EL (cell line): ENCODE data around the gene CCDC117.

Experiments
- DNase-seq: peaks from one replicate; pipeline ENCODE4 v3.0.0-alpha.2; 2016

Gene CCDC117

DNA sequence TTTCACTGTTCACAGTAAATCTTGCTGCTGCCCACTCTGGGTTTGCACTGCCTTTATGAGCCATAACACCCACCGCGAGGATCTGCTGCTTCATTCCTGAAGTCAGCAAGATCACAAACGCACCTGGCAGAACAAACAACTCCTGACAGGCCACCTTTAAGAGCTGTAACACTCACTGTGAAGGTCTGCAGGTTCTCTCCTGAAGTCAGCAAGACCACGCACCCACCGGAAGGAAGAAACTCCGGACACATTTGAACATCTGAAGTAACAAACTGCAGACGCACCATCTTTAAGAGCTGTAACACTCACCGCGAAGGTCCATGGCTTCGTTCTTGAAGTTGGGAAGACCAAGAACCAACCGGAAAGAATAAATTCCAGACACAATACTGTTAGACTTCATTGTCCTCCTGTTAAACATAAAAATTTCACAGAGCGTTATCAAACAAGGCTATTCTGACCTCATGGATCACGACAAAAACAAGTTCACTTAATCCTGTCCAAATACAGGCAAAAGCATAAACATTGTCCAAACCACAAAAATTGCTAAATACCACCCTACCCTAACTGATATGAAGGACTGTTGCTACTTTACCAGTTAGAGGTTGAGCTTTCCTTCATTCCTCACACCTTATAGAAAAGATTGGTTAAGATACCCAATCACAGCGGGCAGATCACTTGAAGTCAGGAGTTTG is 3.0 kb upstream of the CCDC117 start:
- DNase-seq, result no peak

DNA sequence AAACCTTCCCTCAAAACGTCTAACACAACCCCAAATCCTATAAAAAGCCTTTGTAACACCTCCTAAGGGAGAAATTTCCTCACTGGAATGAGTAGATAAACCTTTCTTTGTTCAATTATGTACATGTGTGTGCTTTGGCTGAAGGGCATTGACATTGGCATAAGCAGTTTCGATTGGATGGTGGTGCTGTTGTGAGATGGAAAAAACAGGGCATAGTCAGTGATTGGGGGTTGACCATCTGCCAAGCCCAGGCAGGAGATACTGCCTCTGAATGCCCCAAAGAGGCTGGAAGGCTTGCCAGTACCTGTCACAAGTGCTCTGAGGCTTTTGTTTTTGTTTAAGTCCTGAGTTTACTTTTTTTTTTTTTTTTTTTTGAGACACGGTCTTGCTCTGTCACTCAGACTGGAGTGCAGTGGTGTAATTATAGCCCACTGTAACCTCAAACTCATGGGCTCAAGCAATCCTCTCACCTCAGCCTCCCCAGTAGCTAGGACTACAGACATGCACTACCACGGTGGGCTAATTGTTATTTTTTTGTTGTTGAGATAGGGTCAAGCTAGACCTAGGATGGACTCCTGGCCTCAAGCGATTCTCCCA is 1.2 kb upstream of the CCDC117 start:
- DNase-seq, result no peak

DNA sequence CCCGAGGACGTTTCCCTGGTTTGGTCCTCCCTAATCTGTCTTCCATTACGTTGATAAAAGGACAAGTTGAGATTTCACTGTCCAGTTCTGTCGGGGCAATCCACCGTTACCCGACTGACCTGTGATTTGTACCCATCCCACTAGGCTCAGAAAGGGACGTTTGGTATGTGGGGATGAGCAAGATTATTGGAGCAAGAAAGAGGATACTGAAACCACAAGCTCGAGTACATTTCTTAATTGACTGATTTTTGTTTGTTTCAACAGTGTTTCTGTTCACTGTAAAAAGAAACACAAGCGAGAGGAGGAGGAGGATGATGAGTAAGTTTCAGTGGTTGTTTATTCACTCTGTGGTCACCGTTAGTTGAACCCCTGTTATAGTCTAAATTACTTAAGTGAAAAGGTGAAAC is 969 bp downstream of the CCDC117 start:
- no peak for DNase-seq

DNA sequence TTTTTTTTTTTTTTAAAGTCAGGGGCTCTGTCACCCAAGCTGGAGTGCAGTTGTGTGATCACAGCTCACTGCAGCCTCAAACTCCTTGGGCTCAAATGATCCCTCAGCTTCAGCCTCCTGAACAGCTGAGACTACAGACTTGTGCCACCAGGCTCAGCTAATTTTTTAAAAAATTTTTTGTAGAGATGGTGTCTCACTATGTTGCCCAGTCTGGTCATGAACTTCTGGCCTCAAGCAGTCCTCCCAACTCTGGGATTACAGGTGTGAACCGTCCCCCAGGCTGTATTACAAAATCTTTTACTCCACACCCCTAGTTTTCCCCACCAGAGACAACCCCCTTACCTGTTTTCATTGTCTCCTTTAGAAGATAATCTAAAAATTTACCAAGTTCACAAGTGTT is 1.9 kb downstream of the CCDC117 start:
- no peak for DNase-seq

DNA sequence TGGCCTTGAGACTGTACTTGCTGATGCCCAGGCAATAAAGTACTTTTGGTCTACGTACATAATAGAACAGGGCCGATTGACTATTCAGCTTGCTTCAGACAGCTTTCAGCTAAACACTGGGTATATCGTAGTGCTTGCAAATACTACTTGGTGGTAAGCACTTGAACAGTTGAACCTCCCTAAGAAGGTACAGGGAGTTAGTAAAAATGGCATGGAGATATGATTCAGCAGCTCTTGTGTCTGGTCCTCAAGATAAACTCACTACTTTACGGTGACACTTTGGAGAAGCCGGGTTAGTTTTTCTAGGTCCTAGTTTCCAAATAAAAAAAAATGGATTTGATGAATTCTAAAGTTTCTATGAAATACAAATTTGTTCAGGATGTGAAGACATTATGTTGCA is 7.3 kb downstream of the CCDC117 start:
- DNase-seq, result no peak

DNA sequence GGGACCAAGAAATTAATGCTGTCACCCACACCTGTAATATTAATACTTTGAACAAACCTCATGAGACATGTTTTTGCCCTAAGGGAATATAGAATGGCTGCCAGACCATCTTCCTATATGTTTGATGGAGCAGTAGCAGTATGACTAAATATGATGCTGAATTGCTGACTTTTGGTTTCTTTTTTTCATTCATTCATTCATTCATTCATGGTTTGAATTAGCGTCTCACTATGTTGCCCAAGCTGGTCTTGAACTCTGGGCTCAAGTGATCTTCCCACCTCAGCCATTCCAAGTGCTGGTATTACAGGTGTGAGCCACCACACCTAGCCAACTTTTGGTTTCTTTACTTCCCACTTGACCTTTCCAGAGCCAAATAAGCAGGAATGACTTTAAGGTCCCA is 7.8 kb downstream of the CCDC117 start:
- DNase-seq, result no peak

DNA sequence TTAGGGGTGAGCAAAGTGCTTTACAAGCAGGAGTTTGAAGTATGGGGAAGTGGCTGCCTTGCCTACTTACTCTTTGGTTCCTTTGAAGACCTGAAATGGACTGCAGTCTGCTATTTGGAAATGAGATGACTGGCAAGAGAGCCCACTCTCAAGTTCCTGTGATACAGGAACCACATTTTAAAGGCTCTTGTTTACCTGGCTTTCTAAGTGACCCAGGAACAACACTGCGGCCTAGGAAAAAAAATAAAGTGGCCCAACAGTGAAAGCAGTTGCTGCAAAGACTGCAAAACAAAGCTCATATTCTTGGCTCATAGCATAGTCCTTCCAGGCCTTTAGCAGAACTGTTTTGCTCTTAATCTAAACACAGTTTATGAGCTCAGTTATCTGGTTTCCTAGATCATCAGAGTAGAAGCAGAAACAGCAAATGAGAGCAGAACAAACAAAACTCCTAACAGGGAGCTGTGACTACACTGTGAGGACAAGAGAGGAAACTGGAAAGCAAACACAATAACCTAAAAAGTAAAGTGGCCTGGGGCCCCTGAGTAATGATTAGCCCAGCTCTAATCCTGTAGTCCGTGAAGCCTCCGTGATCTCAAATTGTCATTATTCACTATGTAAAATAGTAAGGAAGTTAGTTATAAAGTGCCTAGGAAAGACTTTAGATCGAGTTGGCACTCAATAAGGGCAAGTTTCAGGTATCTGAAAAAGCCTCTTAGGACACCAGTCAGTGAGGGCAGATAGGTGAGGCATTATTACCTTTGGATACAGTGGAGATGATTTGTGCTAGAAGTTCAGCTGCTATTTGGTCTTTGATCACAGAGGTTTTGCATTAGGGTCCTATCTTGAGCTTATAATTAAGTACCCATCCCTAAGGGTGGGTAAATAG is 11.5 kb downstream of the CCDC117 start:
- no peak for DNase-seq

DNA sequence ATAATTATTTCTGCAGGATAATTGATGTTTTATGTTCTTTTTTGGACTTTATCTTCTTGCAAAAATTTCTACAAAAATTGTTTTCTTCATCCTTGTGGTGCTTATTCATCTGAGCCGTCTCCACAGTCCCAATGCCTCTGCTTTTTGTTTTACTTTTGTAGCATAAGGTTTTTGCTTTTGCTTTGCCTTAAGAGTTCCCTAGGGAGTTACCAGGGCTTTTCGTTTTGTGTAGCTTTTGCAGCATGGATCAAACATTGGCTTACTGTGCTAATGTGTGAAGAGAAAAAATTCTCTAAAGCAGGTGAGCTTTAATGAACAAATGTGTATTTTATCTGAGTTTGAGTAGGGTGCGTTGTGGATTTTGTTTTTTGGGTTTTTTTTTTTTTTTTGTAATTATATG is 16.1 kb downstream of the CCDC117 start:
- DNase-seq, result no peak

DNA sequence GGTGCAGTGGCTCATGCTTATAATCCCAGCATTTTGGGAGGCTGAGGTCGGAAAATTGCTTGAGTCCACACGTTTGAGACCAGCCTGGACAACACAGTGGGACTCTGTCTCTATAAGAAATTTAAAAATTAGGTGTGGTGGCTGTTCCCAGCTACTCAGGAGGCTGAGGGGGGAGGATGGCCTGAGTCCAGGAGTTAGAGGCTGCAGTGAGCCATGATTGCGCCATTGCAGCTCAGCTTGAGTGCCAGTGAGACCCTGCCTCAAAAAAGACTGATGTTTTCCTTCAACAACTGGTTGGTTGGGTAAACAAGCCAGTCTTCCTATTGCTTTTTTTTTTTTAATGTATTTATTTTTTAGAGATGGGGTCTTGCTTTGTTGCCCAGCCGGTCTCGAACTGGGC is 18.6 kb downstream of the CCDC117 start:
- DNase-seq, result no peak

DNA sequence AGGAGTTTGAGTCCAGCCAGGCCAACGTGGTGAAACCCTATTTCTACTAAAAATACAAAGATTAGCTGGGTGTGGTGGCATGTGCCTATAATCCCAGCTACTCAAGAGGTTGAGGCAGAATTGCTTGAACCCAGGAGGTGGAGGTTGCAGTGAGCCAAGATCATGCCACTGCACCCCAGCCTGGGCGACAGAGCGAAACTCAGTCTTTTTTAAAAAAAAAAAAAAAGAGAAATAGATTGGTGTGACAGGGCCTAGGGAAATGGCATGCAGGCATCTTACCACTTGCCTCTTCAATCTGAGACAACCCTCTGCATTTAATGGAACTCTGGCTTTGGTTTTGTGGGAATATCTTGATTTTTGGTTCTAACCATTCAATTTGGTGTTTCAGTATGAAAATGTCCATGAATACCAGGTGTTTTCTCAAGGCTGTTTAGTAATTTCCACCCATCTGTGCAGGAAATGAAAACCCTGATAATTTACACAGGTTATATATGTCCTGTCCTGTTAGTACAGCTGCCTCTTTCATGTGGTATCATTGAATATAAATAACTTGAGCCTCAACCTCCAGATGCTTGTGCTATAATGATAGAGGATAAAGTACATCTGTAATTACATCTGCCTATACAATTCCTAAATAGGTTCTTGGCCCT is 19.5 kb downstream of the CCDC117 start:
- DNase-seq, result no peak

DNA sequence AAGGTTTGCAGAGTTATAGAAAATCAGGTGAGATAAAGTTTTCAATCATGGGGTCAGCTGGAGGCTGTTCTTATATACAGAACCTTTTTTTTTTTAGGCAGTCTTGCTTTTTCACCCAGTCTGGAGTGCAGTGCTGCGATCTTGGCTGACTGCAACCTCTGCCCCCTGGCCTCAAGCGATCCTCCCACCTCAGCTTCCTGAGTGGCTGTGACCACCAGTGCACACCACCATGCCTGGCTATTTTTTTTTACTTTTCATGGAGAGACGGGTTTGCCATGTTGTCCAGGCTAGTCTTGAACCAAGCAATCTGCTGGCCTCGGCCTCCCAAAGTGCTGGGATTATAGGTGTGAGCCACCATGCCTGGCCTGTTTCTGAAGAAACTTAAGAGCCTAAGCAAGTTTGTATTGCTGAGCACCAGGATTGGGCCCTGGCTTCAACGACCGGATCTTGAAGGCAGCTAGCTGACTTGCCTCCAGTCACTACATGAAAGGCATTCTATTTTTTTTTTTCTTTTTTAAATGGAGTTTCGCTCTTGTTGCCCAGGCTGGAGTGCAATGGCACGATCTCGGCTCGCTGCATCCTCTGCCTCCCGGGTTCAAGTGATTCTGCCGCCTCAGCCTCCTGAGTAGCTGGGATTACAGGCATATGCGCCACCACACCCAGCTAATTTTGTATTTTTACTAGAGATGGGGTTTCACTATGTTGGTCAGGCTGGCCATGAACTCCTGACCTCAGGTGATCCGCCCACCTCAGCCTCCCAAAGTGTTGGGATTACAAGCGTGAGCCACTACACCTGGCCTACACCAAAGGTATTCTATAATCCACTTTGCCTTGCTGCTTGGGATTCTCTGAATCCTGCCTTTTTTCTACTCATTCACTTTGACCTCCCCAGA is 20.2 kb downstream of the CCDC117 start:
- no peak for DNase-seq

DNA sequence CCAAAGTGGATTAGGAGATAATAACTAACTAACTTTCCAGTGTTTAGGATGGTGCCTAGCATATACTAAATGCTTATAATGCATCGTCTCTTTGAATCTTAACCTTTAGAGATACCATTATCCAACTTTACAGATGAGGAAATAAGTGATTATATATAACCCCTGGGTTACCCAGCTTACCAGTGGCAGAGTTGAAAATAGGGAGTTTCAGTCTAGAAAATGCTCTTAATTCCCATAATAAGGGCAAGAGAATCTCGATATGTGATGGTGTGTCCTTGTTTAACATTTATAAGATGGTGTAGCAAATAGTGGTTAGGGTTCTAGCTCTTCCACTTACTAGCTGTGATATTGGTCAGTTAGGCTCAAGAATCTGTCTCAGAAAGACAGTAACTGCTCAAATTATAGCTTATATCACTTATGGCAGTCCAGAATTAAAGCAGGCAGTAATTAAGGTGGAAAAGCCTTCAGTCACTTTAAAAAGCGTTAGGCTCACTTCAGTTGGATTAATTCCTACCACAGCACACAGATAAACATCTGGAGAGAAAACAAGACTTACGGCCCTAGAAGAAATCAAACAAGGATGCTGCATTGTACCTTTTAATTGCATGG is 21.6 kb downstream of the CCDC117 start:
- no peak for DNase-seq

DNA sequence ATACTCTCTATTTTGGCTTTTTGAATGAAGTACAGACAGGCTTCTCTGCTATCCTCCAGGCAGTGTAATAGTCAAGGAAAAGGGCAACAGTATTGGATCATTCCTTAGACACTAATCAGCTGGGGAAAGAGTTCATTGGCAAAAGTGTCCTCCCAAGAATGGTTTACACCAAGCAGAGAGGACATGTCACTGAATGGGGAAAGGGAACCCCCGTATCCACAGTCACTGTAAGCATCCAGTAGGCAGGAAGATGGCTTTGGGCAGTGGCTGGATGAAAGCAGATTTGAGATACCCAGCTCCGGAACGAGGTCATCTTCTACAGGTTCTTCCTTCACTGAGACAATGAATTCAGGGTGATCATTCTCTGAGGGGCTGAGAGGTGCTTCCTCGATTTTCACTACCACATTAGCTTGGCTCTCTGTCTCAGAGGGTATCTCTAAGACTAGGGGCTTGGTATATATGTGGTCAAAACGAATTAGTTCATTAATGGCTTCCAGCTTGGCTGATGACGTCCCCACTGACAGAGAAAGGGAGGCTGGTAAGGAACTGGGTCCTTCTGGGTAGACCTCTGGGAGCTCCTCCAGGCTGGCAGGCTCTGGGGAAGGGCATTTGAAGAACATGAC is 22.7 kb downstream of the CCDC117 start:
- DNase-seq, result no peak

DNA sequence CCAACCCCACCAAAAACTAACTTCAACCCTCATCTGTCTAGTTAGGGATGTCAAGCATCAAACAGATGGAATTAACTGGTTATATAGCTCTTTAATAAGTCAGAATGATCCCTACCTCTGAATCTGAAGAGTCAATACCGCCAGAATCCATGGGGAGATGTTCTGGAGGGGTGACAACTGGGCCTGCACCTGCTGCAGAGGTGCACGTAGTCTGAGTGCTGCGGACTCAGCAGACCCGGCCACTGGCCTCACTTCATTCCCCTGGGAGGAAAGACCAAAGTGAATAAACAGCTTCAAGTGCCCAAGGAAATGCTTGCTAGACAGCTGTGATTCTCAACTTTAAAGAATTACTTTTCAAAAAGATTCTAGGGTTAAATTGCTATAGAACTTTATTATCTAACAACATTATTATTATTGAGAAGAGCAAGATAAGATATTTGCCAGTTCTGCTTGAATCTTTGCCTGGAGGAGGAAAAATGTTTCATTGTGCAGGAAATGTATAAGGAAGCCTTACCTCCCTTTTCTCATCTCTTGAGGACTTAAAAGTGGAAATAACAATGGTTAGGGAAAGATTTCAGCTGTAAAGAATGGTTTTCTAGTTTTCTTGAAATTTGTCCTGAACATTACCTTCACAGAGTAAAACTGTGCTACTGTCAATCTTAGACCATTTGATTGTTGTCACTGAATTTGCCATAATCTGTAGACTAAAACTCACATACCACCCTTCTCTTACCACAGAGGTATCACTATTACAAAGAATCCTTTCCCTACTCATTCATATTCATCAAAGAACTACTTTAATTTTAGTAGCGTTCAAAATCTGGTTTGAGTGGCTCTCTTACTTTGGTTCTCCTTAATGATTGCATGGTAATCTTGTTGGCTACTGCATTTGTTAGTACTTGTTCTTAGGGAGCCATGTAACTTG is 23.7 kb downstream of the CCDC117 start:
- DNase-seq, result no peak

DNA sequence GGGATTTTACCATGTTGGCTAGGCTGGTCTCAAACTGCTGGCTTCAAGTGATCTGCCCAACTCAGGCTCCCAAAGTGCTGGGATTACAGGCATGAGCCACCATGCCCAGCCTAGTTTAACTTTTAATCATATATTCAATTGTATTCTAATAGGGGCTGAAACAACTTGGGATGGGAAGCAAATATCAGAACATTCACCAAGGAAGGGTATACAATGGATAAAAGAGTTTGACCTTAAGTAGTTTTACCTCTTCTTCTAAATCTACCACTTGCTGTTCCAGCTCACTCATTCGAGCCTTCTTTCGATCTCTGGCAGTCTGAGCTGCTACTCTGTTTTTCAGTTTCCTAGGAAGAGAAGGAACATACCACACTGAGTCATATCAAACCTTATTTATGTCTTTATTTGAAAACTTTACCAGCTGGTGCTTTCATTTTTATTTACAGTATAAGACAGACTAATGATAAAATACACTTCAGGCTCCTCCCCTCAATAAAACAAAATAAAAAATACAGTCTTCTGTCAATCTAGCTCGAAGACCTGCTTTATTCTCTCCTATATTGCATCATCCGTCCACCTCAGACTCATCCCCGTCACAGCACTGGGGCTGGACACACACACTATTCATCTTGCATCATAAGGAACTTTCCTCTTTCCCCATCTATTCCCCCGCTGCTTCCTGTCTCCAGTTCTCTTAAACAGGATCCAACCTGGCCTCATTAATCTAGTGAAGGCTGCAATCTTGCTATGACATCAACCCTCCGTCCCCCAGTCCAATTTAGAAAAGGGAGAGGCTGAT is 26.5 kb downstream of the CCDC117 start:
- DNase-seq, result peak; percentile 91

DNA sequence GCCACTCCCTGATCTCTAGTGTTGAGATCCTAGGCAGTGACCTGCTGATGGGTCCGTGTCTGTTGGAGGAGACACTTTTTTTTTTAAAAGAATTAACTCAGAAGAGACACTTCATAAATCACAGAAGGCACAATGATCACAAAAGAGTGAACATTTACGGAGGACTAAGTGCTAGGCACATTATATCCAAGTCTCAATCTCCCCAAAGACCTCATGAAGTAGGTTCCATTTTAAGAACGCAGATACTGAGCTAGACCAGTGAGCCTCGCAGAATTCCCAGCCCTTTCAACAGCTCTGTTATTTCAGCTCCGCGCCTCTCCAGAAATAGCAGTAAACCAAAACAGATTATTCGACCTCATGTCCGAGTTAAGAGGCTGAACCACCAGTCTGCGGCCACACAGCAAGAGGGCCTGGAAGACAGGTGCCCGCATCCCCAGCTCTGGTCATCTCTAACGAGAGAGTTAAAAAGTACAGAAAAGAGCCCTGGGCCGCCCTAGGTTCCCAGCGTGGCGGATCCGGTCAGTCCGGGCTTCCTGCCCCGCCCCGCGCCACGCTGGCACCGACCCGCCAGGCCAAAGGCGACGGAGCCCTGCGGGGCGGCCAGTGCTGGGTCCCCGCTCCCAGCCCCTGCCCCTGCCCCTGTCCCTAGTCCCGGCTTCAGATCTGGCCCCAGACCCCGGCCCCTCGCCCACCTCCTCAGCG is 27.3 kb downstream of the CCDC117 start:
- DNase-seq, result peak; percentile 57

DNA sequence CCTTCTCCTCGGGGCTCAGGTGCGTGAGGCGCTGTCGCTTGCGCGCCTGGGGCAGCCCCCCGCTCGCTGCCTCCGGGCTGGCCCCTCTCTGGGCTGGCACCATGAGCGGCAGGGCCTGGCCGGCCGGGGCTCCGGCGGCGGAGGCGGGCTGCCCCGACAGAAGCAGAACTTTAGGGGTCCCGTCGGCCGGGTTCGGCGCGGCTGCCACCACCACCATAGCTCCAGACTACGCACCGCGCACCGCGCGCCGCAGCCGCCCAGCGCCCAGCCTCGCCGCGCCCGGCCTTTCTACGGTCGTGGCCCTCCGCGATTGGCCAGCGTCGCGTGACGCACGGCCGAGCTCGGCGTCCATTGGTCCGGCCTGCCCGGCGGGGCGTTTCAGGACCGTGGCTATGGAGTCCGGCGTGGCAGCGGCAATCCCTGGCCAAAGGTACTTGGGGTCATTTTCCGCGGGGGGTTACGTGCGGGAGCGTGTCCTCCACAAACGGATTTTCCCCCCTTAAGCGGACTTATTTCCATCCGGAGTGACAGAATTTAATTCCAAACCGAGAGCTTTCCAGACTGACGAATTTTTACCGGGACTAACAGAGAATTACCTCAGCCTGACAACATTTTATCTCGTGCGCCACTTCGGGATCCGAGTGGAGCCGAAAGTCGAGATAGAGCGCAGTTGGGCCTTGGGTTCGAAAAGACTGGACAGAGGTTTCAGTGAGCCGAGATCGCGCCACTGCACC is 28.0 kb downstream of the CCDC117 start, which contains the start of gene XBP1:
Gene XBP1, minus strand, starts transcription at position 262 of the 734 bp plus-strand sequence.
- DNase-seq, result peak; percentile 94
